GM06990 (cell line): ENCODE results near the gene MED27.

ENCODE experiments used
- DNase-seq: peaks from one replicate; pipeline ENCODE4 v3.0.0-alpha.2; 2011; ENCODE audit not compliant: insufficient read length; ENCODE audit errors: extremely low read depth
- H3K27me3 ChIP-seq: replicated peaks from 2 replicates; pipeline ENCODE4 v1.6.0; 2011; ENCODE audit warnings: low read length; ENCODE audit not compliant: control insufficient read depth, insufficient read depth
- H3K36me3 ChIP-seq: 2 replicates; pipeline ENCODE4 v1.5.1; 2011; ENCODE audit warnings: low read length; ENCODE audit not compliant: control insufficient read depth, insufficient read depth
- H3K4me3 ChIP-seq: replicated peaks from 2 replicates; pipeline ENCODE4 v1.5.1; 2011; ENCODE audit warnings: low read depth, mild to moderate bottlenecking, control low read depth, low read length
- CTCF ChIP-seq: IDR thresholded peaks from 2 replicates; pipeline ENCODE4 v1.5.1; 2011; ENCODE audit warnings: low read length, control low read depth, mild to moderate bottlenecking, inconsistent platforms; ENCODE audit not compliant: insufficient read depth, poor library complexity, severe bottlenecking

MED27 gene

GRCh38 chr9:132018957-132019405, 60.7 kb downstream of the MED27 start:
- TF ChIP-seq CTCF: no peak
- DNase-seq: no peak
- no peaks in the 10 kb centered on the region for H3K27me3 ChIP-seq

GRCh38 chr9:132016456-132016855, 63.2 kb downstream of the MED27 start:
- H3K4me3 ChIP-seq: no peak overlapping the region

More at GRCh38 chr9:132018957-132019405, 60.7 kb downstream of the MED27 start:
- H3K36me3 ChIP-seq: no peaks in the 10 kb centered on the region
- no peak overlapping the region for H3K4me3 ChIP-seq

GRCh38 chr9:132015866-132016265, 63.8 kb downstream of the MED27 start:
- DNase-seq: no peak

More at GRCh38 chr9:132016456-132016855, 63.2 kb downstream of the MED27 start:
- Histone ChIP-seq H3K27me3 (no peaks in the 10 kb centered on the region), H3K36me3 (peaks cover 2% of the 10 kb centered on the region; the same call in 1 of the 2 replicates)
- no peak for DNase-seq
- TF ChIP-seq CTCF: no peak

GRCh38 chr9:132014218-132014805, 65.4 kb downstream of the MED27 start:
- no peak overlapping the region for H3K4me3 ChIP-seq
- no peak for TF ChIP-seq CTCF

More at GRCh38 chr9:132015866-132016265, 63.8 kb downstream of the MED27 start:
- Histone ChIP-seq H3K27me3 (no peaks in the 10 kb centered on the region), H3K4me3 (no peak overlapping the region), H3K36me3 (peaks cover 2% of the 10 kb centered on the region; the same call in 1 of the 2 replicates)
- no peak for TF ChIP-seq CTCF

GRCh38 chr9:132012704-132013357, 66.8 kb downstream of the MED27 start:
- DNase-seq: no peak
- Histone ChIP-seq H3K36me3 (peaks cover 2% of the 10 kb centered on the region; the same call in 1 of the 2 replicates), H3K27me3 (no peaks in the 10 kb centered on the region), H3K4me3 (no peak overlapping the region)
- no peak for TF ChIP-seq CTCF

More at GRCh38 chr9:132014218-132014805, 65.4 kb downstream of the MED27 start:
- peaks cover 2% of the 10 kb centered on the region; the same call in 1 of the 2 replicates for H3K36me3 ChIP-seq
- no peaks in the 10 kb centered on the region for H3K27me3 ChIP-seq
- no peak for DNase-seq
